GM12872 (cell line): Measurements from ENCODE around the gene TM9SF1.

Source experiments
- TF ChIP-seq, protein P1 (sequence below): IDR thresholded peaks from 3 replicates; pipeline ENCODE4 v1.5.1; 2011; ENCODE audit warnings: low read depth, mild to moderate bottlenecking, low read length, moderate library complexity; ENCODE audit not compliant: insufficient read depth

TM9SF1 gene

DNA sequence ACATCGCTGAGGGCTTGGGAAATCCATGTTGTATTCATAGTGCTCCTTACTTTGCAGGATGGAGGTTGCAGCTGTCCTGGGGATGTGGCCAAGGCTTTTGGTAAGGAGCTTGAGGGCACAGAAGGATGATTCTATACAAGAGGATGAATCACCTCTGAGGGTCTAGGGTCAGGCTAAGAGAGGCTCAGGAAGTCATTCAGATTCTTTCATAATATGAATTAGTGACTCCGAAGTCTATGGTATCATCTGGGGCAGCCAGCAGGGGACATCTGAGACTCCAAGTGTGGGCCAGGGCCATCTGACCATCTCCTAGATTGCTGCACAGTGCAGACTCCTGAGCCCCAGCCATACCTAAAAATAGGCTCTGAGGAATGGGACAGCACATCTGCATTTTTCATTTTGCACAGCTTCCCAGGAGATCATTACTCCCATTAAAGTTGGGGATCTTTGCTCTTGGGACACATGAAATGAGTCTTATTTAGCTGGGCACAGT is 42.3 kb upstream of the TM9SF1 start:
- TF ChIP-seq, protein P1, sequence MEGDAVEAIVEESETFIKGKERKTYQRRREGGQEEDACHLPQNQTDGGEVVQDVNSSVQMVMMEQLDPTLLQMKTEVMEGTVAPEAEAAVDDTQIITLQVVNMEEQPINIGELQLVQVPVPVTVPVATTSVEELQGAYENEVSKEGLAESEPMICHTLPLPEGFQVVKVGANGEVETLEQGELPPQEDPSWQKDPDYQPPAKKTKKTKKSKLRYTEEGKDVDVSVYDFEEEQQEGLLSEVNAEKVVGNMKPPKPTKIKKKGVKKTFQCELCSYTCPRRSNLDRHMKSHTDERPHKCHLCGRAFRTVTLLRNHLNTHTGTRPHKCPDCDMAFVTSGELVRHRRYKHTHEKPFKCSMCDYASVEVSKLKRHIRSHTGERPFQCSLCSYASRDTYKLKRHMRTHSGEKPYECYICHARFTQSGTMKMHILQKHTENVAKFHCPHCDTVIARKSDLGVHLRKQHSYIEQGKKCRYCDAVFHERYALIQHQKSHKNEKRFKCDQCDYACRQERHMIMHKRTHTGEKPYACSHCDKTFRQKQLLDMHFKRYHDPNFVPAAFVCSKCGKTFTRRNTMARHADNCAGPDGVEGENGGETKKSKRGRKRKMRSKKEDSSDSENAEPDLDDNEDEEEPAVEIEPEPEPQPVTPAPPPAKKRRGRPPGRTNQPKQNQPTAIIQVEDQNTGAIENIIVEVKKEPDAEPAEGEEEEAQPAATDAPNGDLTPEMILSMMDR: no peak

DNA sequence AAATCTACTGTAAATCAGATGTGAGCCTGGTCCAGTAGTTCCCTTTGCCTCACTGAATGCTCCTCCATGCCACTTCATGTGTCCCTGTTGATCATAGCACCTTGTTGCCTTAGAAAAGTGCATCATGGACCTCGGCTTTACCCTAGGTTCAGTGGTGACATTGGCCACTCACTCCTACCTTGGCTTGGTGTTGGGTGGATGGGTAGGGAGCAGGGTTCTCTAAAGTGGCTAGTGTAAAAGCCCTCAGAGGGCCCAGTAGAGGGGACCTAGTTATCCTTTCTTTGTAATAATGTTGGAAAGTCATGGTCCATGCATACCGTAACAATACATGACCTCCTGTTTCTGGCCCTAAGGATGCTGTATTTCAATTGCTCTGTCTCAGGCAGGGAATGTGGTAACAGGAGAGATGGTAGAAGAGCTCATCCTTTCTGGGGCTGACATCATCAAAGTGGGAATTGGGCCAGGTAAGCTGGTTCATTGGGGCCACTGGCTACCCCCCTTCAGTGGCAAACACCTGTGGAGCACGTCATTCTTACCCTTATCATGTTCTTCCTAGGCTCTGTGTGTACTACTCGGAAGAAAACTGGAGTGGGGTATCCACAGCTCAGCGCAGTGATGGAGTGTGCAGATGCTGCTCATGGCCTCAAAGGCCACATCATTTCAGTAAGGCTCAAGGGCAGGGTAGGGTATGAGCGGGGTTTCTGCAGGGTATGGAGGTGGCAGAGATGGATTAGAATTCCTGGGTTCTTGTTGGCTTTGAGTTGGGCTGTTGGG is 41.6 kb upstream of the TM9SF1 start:
- TF ChIP-seq, protein P1: no peak

DNA sequence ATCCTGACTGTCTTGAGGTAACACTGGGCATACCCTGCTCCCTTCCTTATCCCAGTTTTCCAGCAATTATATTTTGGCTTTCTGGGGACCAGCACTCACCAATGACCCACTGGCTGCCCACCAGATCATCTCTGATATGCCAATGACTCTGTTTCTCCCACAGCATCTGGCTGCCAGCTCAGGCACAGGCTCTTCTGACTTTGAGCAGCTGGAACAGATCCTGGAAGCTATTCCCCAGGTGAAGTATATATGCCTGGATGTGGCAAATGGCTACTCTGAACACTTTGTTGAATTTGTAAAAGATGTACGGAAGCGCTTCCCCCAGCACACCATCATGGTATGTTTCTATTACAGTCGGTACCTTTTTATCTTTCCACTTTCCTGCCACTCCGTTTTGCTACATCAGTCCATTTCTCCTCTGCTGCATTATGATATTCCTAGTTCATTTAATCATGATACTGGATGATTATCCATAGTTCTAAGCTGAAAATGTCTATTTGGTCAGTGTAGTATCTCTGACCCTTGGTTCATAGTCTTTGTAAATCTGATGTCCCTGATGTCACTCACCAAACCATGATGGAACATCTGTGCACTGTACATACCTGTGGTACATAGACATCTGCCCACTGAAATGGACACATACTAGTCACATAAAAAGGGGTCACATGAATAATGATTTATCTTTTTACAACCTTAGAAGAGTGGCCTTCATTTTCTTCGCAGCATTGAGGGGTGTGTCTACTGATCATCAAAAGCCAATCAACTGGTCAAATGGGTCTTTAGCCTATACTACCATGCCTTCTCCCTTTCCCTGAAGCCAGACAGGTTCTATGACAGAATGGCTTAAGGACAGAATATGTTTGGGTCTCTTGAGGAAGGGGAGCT is 40.8 kb upstream of the TM9SF1 start:
- TF ChIP-seq, protein P1: no peak

DNA sequence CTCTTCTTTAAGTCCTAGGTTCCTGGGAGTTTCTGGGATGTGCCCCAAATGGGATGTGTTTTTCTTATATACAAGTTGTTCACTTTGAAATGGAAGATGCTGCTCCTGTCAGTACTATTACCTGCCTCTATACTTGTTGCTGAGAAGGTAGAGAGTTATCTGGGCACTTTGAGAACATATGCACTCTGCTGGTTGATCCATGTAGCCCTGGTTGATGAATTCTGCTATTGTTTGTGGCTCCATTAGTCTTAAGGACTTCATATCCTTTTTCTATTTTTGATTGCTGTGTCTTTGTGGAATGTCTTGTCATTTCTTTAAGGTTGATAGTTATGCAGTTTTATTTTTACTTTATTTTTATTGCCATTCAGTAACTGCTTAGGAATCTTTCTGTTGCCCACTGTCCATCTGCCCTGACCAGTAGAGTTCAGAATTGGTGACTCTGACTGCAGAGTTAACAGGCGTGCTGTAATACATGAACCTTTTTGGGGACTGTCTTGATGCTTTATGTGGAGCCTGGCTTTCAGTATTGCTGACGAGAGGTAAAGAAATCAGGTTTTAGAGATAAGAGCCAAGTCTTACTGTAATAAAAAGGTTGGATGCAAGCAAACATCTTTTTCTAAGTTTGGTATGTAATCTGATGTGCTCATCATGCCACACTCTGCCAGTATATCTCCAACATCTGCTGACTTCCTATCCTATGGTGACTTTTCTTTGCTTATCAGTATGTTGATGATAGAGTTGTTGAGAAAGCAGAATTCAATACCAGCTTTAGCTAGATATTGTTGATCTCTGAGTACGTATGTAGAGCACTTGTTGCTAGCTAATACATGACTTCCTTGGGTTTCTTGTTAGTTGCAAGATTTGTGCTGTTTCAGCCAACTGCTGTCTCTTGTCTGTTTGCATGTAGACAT is 39.1 kb upstream of the TM9SF1 start:
- TF ChIP-seq, protein P1: no peak

DNA sequence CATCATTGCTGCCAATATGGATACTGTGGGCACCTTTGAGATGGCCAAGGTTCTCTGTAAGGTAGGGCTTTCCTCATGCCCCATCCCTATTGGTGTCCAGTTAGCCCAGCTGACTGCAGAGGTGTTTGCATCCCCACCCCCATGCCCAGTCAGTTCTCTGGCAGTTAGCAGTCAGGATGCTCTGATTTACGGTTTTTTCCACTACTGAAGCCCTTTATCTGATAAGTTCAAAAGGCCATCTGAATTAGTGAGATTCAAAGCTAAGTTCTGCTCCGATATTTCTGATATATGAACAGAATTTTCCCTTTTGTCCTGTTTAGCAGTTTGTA is 38.3 kb upstream of the TM9SF1 start:
- TF ChIP-seq, protein P1: no peak

DNA sequence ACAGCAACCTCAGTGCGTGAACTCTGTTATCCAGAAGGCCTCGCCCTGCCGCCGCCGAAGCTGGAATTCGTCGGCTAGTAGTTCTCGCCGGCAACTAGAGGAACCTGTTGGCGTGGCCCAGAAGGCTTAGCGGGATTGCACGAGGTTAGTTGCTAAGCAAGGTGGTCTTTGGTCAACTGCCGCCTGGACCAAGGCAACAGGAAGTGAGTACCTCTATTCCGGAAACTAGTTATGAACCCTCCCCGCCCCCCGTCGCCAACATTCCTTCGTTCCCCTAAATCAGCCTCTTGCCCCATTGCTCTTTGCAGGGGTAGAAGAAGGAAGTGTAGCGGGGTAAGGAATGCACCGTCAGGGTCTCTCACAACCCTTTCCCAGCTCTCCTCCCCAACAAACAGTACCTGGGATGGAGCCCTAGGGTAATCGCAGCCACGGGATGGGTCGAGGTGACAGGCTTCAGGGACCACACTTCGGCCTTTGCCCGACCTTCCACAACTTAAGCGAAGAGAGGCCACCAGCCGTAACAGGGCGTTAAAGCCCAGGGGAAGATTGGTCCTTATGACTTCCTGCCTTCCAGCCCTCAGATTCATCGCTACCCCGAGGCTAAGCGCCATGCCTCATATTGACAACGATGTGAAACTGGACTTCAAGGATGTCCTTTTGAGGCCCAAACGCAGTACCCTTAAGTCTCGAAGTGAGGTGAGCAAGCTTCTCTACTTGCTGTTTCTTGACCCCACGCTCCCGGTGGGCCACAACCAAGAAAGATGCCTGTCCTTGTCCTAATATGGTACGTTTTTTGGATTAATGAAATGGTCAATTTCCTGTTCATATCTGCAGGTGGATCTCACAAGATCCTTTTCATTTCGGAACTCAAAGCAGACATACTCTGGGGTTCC is 37.6 kb upstream of the TM9SF1 start, which contains the start of gene GMPR2:
Gene GMPR2 (plus strand): TSS at position 285 of the 893 bp plus-strand sequence. CDS start 325 bp downstream, at position 610.
- TF ChIP-seq, protein P1: no peak
